ENCODE measurements around the gene GNAQ. TPM values are rescaled to one million over a fixed set of nuclear protein-coding genes. Genes with fewer than 3 reads are reported as not detected.
"Not testable (repeated sequence)": the region's sequence is repeated elsewhere in the genome, so short reads cannot be mapped to it uniquely, and the experiment has no call there.

GNAQ gene
- total and polyA plus RNA-seq, 2 donors (not counting 1 experiment from before 2014, with no cell fraction given) = 0.60 to 1.4 TPM

- 83% methylated on average over 1 of the region's 1 CpG for WGBS (ENCODE audit: insufficient coverage)
- Mint-ChIP-seq H3K4me1 (no peaks in the 10 kb centered on the region), H3K9me3 (ENCODE audit: insufficient read depth) (peaks cover 2% of the 10 kb centered on the region), H3K27me3 (peaks cover 11% of the 10 kb centered on the region), H3K27ac (no peak overlapping the region), H3K4me3 (no peak overlapping the region)
- TF ChIP-seq EZH2 (IDR thresholded peaks at IDR 0.05; ENCODE audit: borderline replicate concordance, insufficient read depth, low read depth, low read length, poor library complexity, severe bottlenecking) = no peak
- no peak for TF ChIP-seq CTCF (IDR thresholded peaks at IDR 0.05)
- Histone ChIP-seq H3K9ac (ENCODE audit: low read length) (no peak overlapping the region), H2AFZ (ENCODE audit: insufficient read depth, low read depth, low read length, poor library complexity, severe bottlenecking) (no peak overlapping the region), H3K36me3 (replicated peaks in 1 of 2; ENCODE audit: control extremely low read depth in 1 of 2, control insufficient read depth in 1 of 2, extremely low read depth in 1 of 2, insufficient read depth in 2 of 2, low read length in 1 of 2) (no peaks in the 10 kb centered on the region), H4K20me1 (ENCODE audit: control insufficient read depth, insufficient read depth, low read length, poor library complexity, severe bottlenecking) (no peaks in the 10 kb centered on the region), H3K79me2 (ENCODE audit: control insufficient read depth, insufficient read depth, low read length) (no peaks in the 10 kb centered on the region), H3K4me3 (ENCODE audit: control extremely low read depth in 1 of 5, extremely low read depth in 1 of 5, insufficient read depth in 1 of 5, low read depth in 2 of 5, low read length in 4 of 5) (no peak overlapping the region), H3K27me3 (replicated peaks in 1 of 4; ENCODE audit: control extremely low read depth in 1 of 4, control insufficient read depth in 3 of 4, insufficient read depth in 4 of 4, low read length in 3 of 4) (no peaks in the 10 kb centered on the region), H3K4me2 (replicated peaks; ENCODE audit: low read depth, low read length, poor library complexity, severe bottlenecking) (no peak overlapping the region), H3K27ac (ENCODE audit: low read length in 2 of 2) (no peak overlapping the region), H3K4me1 (ENCODE audit: control insufficient read depth in 2 of 2, insufficient read depth in 2 of 2, low read length in 2 of 2) (no peaks in the 10 kb centered on the region), H3K9me3 (ENCODE audit: control extremely low read depth in 1 of 3, control insufficient read depth in 2 of 3, insufficient read depth in 1 of 3, low read length in 2 of 3) (no peaks in the 10 kb centered on the region)
- intact Hi-C loops (cut with micrococcal nuclease) = no loop called here
- no peak for DNase-seq
- POLR2A ChIA-PET = no interaction called here
- CTCF ChIA-PET = no interaction called here
- no peak for ATAC-seq (ENCODE audit: low read depth)
Observed at GRCh38 chr9:77697238-77697984, 334.2 kb downstream of the GNAQ start.

GRCh38 chr9:77690723-77691122 is 340.9 kb downstream of the GNAQ start:
- H3K4me3 ChIP-seq (ENCODE audit: control extremely low read depth in 1 of 5, extremely low read depth in 1 of 5, insufficient read depth in 1 of 5, low read depth in 2 of 5, low read length in 4 of 5); H3K4me1 ChIP-seq (ENCODE audit: control insufficient read depth in 2 of 2, insufficient read depth in 2 of 2, low read length in 2 of 2); H3K36me3 ChIP-seq (replicated peaks in 1 of 2; ENCODE audit: control extremely low read depth in 1 of 2, control insufficient read depth in 1 of 2, extremely low read depth in 1 of 2, insufficient read depth in 2 of 2, low read length in 1 of 2); H3K79me2 ChIP-seq (ENCODE audit: control insufficient read depth, insufficient read depth, low read length); H3K4me3 Mint-ChIP-seq; H2AFZ ChIP-seq (ENCODE audit: insufficient read depth, low read depth, low read length, poor library complexity, severe bottlenecking); H3K27me3 ChIP-seq (replicated peaks in 1 of 4; ENCODE audit: control extremely low read depth in 1 of 4, control insufficient read depth in 3 of 4, insufficient read depth in 4 of 4, low read length in 3 of 4); DNase-seq; H3K9me3 ChIP-seq (ENCODE audit: control extremely low read depth in 1 of 3, control insufficient read depth in 2 of 3, insufficient read depth in 1 of 3, low read length in 2 of 3); CTCF ChIA-PET; H3K27me3 Mint-ChIP-seq; POLR2A ChIA-PET; H3K27ac ChIP-seq (ENCODE audit: low read length in 2 of 2); intact Hi-C loops (cut with micrococcal nuclease); H3K4me2 ChIP-seq (replicated peaks; ENCODE audit: low read depth, low read length, poor library complexity, severe bottlenecking); H3K27ac Mint-ChIP-seq; H3K9ac ChIP-seq (ENCODE audit: low read length); ATAC-seq (ENCODE audit: low read depth); H4K20me1 ChIP-seq (ENCODE audit: control insufficient read depth, insufficient read depth, low read length, poor library complexity, severe bottlenecking); H3K4me1 Mint-ChIP-seq; H3K9me3 Mint-ChIP-seq (ENCODE audit: insufficient read depth): not testable (repeated sequence)
- WGBS (ENCODE audit: insufficient coverage) = 79% methylated on average over 3 of the region's 3 CpGs

- 56% methylated on average over 1 of the region's 3 CpGs for WGBS (ENCODE audit: insufficient coverage)
- H3K27me3 Mint-ChIP-seq; intact Hi-C loops (cut with micrococcal nuclease): not testable (repeated sequence)
Observed at GRCh38 chr9:77690119-77690518, 341.5 kb downstream of the GNAQ start.

More at GRCh38 chr9:77690119-77690518, 341.5 kb downstream of the GNAQ start:
- CTCF ChIA-PET; ATAC-seq (ENCODE audit: low read depth); H3K9me3 Mint-ChIP-seq (ENCODE audit: insufficient read depth); H2AFZ ChIP-seq (ENCODE audit: insufficient read depth, low read depth, low read length, poor library complexity, severe bottlenecking); POLR2A ChIA-PET; H3K27ac ChIP-seq (ENCODE audit: low read length in 2 of 2); H3K4me3 ChIP-seq (ENCODE audit: control extremely low read depth in 1 of 5, extremely low read depth in 1 of 5, insufficient read depth in 1 of 5, low read depth in 2 of 5, low read length in 4 of 5); H3K27me3 ChIP-seq (replicated peaks in 1 of 4; ENCODE audit: control extremely low read depth in 1 of 4, control insufficient read depth in 3 of 4, insufficient read depth in 4 of 4, low read length in 3 of 4); H3K9ac ChIP-seq (ENCODE audit: low read length); H4K20me1 ChIP-seq (ENCODE audit: control insufficient read depth, insufficient read depth, low read length, poor library complexity, severe bottlenecking); H3K79me2 ChIP-seq (ENCODE audit: control insufficient read depth, insufficient read depth, low read length); H3K9me3 ChIP-seq (ENCODE audit: control extremely low read depth in 1 of 3, control insufficient read depth in 2 of 3, insufficient read depth in 1 of 3, low read length in 2 of 3); H3K4me2 ChIP-seq (replicated peaks; ENCODE audit: low read depth, low read length, poor library complexity, severe bottlenecking); H3K4me3 Mint-ChIP-seq; DNase-seq; H3K27ac Mint-ChIP-seq; H3K4me1 ChIP-seq (ENCODE audit: control insufficient read depth in 2 of 2, insufficient read depth in 2 of 2, low read length in 2 of 2); H3K4me1 Mint-ChIP-seq; H3K36me3 ChIP-seq (replicated peaks in 1 of 2; ENCODE audit: control extremely low read depth in 1 of 2, control insufficient read depth in 1 of 2, extremely low read depth in 1 of 2, insufficient read depth in 2 of 2, low read length in 1 of 2): not testable (repeated sequence)

Measured in B cell (primary cell).